Muscle layer of colon (tissue), 2 donors: ENCODE data around the gene SMTNL1.

Experiments used
- H3K27ac ChIP-seq: one replicate; pipeline ENCODE4 v1.7.0; 2013; ENCODE audit warnings: low read depth, mild to moderate bottlenecking, low read length, moderate library complexity
- H3K27me3 ChIP-seq, 2 donors: one replicate each; pipeline ENCODE4 v1.7.0; 2013; ENCODE audit warnings: low read length in 2 of 2, mild to moderate bottlenecking in 2 of 2; ENCODE audit not compliant: insufficient read depth in 2 of 2, control insufficient read depth in 1 of 2
- H3K36me3 ChIP-seq: one replicate; pipeline ENCODE4 v1.7.0; 2013; ENCODE audit warnings: mild to moderate bottlenecking, low read length; ENCODE audit not compliant: insufficient read depth
- H3K4me1 ChIP-seq: one replicate; pipeline ENCODE4 v1.7.0; 2013; ENCODE audit warnings: mild to moderate bottlenecking, low read length; ENCODE audit not compliant: insufficient read depth
- H3K4me3 ChIP-seq, 2 donors: one replicate each; pipeline ENCODE4 v1.7.0; 2013; ENCODE audit warnings: low read length in 2 of 2, low read depth in 1 of 2, mild to moderate bottlenecking in 1 of 2, moderate library complexity in 1 of 2
- H3K9ac ChIP-seq: one replicate; pipeline ENCODE4 v1.7.0; 2013; ENCODE audit warnings: low read length
- H3K9me3 ChIP-seq: one replicate; pipeline ENCODE4 v1.7.0; 2013; ENCODE audit warnings: mild to moderate bottlenecking, low read length
- donor health status: abdominal sarcoma.
- donor health status: Adenocarcinoma of cecum.

The SMTNL1 gene, protein sequence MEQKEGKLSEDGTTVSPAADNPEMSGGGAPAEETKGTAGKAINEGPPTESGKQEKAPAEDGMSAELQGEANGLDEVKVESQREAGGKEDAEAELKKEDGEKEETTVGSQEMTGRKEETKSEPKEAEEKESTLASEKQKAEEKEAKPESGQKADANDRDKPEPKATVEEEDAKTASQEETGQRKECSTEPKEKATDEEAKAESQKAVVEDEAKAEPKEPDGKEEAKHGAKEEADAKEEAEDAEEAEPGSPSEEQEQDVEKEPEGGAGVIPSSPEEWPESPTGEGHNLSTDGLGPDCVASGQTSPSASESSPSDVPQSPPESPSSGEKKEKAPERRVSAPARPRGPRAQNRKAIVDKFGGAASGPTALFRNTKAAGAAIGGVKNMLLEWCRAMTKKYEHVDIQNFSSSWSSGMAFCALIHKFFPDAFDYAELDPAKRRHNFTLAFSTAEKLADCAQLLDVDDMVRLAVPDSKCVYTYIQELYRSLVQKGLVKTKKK

GRCh38 chr11:57536947-57537619 lies at the start of gene SMTNL1:
TSS of gene SMTNL1 (plus strand) at chr11:57537595. CDS start at chr11:57542643, 5,048 bp downstream.
- no peaks in the 10 kb centered on the region for H3K9me3 ChIP-seq
- H3K36me3 ChIP-seq = no peaks in the 10 kb centered on the region
- no peak within 1 kb of the TSS for H3K9ac ChIP-seq
- H3K27me3 ChIP-seq = no peaks in the 10 kb centered on the region
- no peak within 1 kb of the TSS for H3K4me3 ChIP-seq
- no peak within 1 kb of the TSS for H3K27ac ChIP-seq
- no peaks in the 10 kb centered on the region for H3K4me1 ChIP-seq

DNA sequence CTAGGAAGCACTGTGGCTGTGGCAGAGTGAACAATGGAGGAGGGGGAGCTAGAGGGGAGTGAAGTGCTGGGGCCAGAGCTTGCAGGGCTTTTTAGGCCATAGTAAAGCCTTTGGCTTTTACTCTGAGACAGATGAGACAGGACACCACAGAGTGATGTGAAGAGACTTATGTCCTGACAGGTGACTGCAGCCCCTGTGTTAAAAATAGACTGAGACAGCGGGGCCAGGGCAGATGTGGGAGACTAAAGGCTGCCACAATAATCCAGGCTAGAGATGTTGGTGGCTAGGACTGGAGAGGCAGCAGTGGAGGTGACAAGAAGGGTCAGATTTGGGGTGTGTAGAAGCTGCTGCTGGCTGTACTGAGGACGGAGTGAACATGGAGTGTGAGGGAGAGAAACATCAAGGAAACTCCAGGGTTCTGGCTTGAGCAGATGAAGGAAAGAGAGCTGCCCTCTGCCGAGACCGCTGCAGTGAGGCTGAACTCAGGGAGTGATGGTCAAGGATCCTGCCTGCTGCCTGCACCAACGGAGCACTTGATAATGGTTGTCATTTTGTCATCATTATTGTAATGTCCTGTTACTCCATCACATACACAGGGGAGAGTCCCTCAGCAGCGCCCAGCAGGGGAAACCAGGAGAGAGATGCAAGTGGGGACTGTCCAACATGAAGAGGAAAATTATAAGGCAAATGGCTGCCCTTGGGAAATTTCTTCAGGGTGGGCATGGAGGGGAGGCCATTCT lies 49.3 kb upstream of the SMTNL1 start:
- Histone ChIP-seq H3K4me3 (no peak overlapping the region), H3K9ac (no peak overlapping the region), H3K4me1 (no peaks in the 10 kb centered on the region), H3K36me3 (peaks cover 69% of the 10 kb centered on the region), H3K9me3 (no peaks in the 10 kb centered on the region), H3K27ac (no peak overlapping the region), H3K27me3 (peaks cover 6 to 8% of the 10 kb centered on the region in 2 donors)

- no peak overlapping the region for H3K4me3 ChIP-seq
- no peaks in the 10 kb centered on the region for H3K27me3 ChIP-seq
- H3K27ac ChIP-seq = no peak overlapping the region
- H3K9me3 ChIP-seq = no peaks in the 10 kb centered on the region
- no peak overlapping the region for H3K9ac ChIP-seq
- no peaks in the 10 kb centered on the region for H3K4me1 ChIP-seq
- H3K36me3 ChIP-seq = peaks cover 70% of the 10 kb centered on the region
These were observed 46.7 kb upstream of the SMTNL1 start for GRCh38 chr11:57490456-57491248.

DNA sequence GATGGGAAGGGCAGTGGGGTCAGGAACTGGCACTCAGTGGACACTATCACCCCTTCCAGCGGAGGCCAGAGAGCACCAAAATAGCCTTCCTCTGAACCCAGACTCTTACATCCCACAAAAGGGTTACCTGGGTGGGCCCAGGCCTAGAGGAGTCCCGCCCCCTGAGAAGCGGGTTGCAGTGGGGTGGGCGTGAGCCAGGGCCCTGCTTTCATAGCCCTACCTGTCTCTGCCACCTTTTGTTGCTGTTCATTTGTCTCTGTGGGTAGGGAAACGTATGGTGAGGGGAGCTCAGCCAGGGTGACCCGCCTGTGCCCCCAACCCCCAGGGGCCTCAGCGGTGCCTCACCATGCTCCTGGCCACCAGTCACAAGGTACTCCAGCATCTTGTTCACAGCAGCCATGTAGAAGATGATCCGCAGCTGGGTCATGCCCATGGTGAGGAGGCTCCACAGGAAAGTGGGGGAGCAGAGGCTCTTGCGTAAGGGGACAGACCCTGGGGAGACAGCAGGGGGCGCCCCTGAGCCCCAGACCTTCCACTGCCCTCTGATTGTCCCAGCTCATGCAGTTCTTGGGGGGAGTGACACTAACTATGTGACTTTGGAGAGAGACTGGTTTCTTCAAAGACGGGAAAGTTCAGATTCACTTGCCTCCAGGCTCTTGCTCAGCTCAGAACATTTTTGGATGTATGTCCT lies 45.9 kb upstream of the SMTNL1 start:
- Histone ChIP-seq H3K27ac (no peak overlapping the region), H3K27me3 (no peaks in the 10 kb centered on the region), H3K4me1 (no peaks in the 10 kb centered on the region), H3K9me3 (no peaks in the 10 kb centered on the region), H3K4me3 (no peak overlapping the region), H3K36me3 (peaks cover 63% of the 10 kb centered on the region), H3K9ac (no peak overlapping the region)

DNA sequence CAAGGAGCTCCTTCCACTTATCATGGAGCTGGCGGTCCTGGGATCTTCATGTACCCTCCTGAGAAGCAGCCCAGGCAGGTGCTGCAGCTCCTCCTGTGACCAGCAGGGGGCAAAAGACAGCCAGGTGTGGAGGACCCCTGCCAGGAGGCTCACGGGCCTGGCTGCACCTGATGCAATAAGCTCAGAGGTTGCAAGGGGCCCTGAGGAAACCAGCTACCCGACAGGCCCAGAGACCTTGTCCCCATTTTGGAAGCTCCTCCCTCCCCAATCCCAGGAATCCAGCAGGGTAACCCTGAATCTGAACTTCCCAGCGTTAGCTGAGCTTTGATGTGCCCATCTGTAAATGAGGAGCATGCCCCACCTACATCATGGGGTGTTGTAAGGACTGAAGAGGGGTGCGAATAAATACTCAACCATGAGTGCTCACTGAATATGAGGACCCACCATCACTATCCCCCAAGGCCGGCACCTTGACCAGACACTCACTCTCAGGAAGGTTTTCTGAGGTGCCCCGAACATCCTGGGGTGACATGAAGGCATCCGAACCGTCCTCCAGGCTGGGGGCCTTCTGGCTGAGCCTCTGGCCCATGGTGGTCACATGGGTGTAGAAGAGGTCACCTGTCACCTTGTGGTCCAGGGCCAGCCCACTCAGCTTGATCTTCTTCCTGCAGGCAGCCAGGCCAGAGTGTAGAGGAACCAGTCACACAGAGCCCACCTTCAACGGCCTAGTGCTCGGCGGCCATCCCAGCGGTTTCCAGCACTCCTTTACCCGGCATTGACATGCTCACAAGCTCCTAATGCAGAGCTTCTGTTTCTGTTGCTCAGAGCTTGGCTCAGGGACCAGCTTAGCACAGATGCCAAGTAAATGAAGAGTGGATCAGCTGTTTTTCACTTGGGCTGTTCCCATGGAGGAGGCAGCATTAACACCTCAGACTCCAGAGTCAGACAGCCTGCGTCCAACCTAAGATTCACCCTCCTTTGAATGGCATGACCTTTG lies 43.6 kb upstream of the SMTNL1 start:
- Histone ChIP-seq H3K9ac (no peak overlapping the region), H3K4me3 (no peak overlapping the region), H3K27ac (no peak overlapping the region), H3K9me3 (no peaks in the 10 kb centered on the region), H3K36me3 (peaks cover 56% of the 10 kb centered on the region), H3K4me1 (peaks cover 1% of the 10 kb centered on the region), H3K27me3 (no peaks in the 10 kb centered on the region)

GRCh38 chr11:57496109-57496820 lies 41.1 kb upstream of the SMTNL1 start:
- Histone ChIP-seq H3K4me1 (peaks cover 15% of the 10 kb centered on the region), H3K36me3 (peaks cover 35% of the 10 kb centered on the region)

DNA sequence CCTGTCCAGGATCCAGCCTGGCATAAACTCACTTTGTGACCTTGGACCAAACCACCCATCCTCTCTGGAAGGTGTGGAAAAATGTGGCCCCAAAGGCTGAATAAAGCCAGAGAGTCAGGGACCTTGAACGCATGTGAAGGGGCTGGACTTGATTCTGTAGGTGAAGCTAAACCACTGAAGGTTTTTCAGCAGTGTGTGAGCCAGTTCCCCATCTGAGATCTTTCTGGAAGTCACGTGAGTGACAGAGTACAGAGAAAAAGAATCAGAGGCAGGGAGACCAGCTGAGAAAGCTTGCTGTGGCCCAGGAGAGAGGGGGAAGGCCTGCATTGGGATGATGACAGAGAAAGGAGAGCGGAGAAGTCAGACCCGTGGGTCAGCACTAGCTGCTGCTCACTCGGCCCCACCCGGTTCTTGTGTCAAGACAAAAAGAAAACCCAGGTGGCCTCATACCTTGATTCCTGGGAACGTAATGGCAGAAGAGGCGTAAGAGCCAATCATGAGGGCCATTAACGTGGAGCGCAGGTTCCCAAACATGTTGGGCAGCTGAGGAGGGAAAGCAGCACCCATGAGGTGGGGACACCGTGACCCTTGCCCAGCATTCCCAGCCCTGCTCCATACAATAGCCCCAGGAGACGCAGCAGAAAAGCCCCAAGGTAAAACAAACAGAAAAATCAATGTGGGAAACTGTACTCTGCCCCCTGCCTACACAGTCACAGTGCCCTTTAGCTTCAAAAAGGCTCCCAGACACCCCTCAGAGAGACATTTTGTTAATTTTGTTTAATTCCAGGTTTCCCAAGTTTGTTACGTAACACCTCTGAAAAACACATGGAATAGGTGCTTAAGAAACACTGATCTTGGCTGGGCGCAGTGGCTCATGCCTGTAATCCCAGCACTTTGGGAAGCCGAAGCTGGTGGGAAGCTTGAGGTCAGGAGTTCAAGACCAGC lies 39.8 kb upstream of the SMTNL1 start:
- H3K4me3 ChIP-seq = no peak overlapping the region
- peaks cover 15% of the 10 kb centered on the region for H3K4me1 ChIP-seq
- H3K27me3 ChIP-seq = no peaks in the 10 kb centered on the region
- H3K9ac ChIP-seq = no peak overlapping the region
- no peaks in the 10 kb centered on the region for H3K9me3 ChIP-seq
- no peak overlapping the region for H3K27ac ChIP-seq
- H3K36me3 ChIP-seq = peaks cover 29% of the 10 kb centered on the region

More at GRCh38 chr11:57496109-57496820, 41.1 kb upstream of the SMTNL1 start:
- H3K9me3 ChIP-seq = no peaks in the 10 kb centered on the region
- no peaks in the 10 kb centered on the region for H3K27me3 ChIP-seq
- no peak overlapping the region for H3K4me3 ChIP-seq
- H3K27ac ChIP-seq = no peak overlapping the region
- no peak overlapping the region for H3K9ac ChIP-seq

- Histone ChIP-seq H3K4me1 (peaks cover 15% of the 10 kb centered on the region), H3K9ac (no peak overlapping the region), H3K27ac (no peak overlapping the region)
These were observed 38.9 kb upstream of the SMTNL1 start for GRCh38 chr11:57498540-57498939.

More at GRCh38 chr11:57498540-57498939, 38.9 kb upstream of the SMTNL1 start:
- Histone ChIP-seq H3K36me3 (peaks cover 22% of the 10 kb centered on the region), H3K9me3 (no peaks in the 10 kb centered on the region), H3K27me3 (no peaks in the 10 kb centered on the region), H3K4me3 (no peak overlapping the region)
